COLO668 (cell line): ENCODE results near the gene POU2AF1.
"Not testable (repeated sequence)": the region's sequence is repeated elsewhere in the genome, so short reads cannot be mapped to it uniquely, and the experiment has no call there.

Source experiments
- DNase-seq: peaks from one replicate; lab custom pipeline; 2025; ENCODE audit not compliant: unreplicated experiment; lab: John Stamatoyannopoulos, UW

POU2AF1 gene

DNA sequence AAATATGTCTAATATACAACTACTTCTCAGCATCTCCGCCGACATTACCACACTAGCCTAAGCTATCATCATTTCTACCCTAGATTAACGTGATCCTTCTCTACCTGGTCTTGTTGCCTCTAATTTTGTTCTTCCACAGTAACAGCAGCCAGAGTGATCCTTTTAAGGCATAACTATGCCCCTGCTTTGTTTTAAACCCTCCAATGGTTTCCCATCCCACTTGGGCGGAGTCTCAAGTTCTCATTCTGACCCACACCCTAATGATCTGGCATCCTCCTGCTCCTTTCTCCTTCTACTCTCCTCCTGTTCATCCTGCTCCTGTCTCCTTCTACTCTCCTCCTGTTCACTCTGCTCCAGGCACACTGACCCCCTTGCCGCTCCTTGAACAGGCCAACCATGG, 31.9 kb upstream of the POU2AF1 start:
- no peak for DNase-seq

DNA sequence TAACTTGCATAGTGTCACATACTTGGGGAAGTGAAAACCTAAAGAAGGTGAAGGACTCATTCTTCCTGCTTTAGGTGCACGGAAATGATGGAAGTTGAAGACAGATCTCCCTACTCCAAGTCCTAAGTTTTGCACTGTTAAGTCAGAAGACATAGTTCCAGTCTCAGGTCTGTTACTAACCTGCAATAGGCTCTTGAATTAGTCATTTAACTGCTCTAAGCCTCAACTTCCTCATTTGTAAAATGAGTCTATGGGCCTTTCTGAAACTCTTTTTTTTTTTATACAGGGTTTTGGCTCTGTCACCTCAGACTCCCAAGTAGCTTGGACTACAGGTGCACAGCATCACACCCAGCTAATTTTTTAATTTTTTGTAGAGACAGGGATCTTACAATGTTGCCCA, 30.8 kb upstream of the POU2AF1 start:
- no peak for DNase-seq

DNA sequence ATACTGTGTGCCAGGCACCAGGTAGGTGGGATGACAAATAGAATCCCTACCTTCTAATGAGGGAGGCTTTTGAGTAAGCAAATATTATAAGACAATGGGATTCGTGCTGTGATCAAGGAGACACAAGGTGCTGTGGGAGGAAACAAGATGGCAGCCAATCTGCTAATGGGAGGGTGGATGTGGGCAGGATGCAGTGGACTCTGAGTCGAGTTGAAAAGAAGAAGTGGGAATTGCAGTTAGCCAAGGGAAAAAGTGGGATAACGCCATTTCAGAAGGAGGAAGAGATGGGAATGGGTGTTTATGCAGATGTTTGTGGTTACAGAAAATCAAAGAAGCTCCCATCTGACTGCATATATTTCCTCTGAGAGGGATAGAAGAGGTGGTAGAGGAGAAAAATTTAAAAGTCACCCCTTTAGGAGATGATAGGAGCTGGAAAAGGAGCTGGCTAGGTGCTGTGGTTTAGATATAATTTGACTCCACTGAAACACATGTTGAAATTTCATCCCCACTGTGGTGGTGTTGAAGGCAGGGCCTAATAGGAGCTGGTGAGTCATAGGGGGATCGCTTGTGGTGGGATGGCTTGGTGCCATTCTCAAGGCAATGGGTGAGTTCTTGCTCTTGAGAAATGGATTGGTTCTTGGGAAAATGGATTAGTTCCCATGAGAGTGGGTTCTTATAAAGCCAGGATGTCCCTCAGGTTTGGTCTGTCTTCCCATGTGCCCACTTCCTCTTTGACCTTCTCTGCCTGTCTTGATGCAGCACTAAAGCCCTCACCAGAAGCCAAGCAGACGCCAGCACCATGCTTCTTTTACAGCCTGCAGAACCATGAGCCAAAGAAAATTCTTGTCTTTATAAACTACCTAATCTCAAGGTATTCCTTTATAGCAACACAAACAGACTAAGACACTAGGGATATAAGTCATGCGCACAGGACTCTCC, 30.0 kb upstream of the POU2AF1 start:
- DNase-seq = no peak

DNA sequence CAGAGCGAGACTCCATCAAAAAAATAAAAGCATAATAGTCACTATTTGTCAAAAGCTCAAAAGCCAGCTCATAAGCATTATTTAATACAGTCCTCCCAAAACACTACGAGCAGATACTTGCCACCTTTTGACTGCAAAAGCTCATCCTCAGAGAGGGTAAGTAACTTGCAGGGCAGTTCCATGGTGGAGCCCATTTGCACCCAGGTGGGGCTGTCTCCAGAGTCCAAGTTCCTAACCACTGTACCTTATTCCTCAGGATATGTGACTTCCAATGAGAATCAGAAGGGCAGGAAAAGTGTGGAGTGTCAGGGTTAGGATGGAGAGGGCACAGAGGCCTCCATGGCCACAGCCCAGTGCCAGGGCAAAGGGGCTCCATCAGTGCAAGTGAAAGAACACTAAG, 28.6 kb upstream of the POU2AF1 start:
- DNase-seq = no peak

DNA sequence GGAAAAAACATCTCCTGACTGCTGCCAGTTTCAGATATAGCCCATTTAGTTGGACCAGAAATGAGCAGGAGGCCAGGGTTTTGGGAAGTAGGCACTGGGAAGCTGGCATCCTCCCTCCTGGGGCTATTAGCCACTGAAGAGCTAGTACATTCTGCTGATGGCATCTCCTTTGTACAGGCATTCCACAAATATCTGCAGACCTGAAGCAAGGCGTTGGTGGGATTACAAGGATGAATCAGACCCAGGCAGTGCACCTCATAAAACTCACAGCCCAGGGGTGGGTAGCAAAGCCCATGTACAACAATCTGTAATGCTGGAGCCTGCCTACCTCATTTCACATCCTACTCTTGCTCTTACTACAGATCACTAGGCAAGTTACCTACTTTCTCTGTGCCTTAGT, 27.5 kb upstream of the POU2AF1 start:
- DNase-seq = no peak

DNA sequence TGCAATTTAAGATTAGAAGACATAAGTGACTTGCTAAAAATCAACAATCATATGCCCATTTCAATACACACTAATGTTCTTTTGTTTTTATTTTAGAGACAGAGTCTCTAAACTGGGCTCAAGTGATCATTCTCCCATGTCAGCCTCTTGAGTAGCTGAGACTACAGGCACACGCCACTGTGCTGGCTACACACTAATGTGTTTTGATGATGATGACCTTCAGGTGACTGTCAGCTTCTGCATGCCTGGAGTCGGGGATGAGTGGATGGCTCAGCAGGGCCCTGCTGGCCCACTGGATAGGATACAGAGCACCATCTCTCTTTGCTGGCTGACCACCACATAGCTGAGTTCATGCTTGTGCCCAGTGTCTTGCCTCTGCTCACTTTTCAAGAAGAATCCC, 27.0 kb upstream of the POU2AF1 start:
- no peak for DNase-seq

DNA sequence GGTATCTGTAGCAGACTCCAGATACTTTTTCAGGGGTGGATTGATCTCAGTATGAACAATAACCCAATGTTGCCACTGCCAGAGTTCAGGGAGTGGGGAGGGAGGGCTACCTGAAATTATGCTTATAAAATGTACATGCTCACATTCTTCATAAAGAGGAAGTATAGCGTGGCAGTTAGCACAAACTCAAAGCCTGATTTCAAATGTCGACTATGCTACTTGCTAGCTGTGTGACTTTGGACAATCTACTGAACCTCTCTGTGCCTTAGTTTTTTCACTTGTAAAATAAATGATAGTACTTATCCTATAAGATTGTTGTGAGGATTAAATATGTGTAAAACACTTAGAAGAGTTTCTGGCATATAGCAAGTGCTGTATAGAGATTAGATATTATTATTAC, 26.5 kb upstream of the POU2AF1 start:
- no peak for DNase-seq

DNA sequence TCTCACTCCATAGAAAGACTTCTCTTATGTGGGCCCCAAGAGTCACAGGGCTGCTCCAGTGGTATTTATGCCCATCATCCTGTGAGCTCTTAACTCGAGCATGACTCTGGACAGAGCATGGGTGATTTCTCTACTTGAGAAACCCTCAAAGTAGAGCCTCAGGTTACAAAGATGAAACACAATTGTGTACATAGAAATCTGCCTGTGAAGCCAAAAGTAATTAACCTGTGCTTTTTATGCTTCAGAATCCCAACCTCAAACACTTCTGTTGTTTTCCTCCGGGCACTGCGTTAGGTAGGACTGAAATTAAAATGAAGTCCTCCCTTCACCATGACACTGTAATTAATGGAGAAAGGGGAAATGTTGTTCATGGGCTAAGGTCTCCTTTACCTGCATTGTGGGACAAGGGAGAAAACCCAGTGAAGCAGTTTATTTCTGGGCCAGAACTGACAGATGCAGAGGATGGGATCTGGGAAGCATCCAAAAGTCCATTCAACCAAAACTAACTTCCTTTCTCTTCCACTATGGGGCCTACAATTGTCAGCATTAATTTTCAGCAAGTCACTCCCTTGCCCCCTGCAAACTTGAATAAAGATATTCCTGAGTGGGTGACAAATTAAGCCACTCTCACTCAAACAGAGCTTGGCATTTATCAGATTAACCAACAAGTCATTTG, 24.1 kb upstream of the POU2AF1 start:
- no peak for DNase-seq

DNA sequence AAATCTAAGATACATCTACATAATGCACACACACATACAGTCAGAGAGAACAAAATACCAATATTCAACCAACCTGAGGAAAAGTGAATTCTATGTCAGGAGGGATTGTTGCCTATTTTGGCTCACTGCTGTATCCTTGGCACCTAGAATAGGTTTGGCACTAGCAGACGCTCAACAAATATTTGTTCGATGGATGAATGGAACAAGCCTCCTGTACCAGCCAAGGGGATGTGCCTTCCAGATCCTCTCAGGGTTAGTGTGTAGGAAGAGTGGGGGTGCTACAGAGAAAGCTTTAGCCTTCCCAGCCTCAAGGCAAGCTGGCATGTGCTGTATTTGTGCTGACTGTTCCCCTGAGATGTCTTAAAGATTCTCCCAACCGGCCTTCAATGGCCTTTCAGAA, 23.3 kb upstream of the POU2AF1 start:
- peak; percentile 16 for DNase-seq

DNA sequence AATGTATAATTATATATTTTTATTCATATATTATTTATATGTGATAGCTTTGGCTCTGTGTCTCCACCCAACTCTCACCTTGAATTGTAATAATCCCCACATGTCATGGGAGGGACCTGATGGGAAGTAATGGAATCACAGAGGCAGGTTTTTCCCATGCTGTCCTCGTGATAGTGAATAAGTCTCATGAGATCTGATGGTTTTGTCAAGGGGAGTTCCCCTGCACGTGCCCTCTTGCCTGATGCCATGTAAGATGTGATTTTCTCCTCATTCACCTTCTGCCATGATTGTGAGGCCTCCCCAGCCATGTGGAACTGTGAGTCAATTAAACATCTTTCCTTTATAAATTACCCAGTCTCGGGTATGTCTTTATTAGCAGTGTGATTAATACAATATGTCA, 22.9 kb upstream of the POU2AF1 start:
- DNase-seq = not testable (repeated sequence)

DNA sequence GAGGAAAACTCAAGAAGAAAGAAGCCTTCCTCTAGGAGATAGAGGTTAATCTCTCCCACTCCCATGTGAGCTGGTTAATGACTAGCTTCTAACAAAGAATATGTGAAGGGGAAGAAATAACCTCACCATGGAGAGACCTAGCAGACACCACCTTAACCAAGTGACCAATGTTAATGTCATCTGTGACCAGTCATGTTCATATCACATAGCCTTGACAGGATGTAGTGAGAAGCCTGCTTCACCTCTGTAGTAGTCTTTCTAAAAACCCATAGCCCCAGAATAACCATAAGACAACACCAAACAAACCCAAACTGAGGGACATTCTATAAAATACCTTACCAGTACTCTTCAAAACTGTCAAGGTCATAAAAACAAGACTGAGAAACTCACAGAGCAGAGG, 21.5 kb upstream of the POU2AF1 start:
- no peak for DNase-seq

DNA sequence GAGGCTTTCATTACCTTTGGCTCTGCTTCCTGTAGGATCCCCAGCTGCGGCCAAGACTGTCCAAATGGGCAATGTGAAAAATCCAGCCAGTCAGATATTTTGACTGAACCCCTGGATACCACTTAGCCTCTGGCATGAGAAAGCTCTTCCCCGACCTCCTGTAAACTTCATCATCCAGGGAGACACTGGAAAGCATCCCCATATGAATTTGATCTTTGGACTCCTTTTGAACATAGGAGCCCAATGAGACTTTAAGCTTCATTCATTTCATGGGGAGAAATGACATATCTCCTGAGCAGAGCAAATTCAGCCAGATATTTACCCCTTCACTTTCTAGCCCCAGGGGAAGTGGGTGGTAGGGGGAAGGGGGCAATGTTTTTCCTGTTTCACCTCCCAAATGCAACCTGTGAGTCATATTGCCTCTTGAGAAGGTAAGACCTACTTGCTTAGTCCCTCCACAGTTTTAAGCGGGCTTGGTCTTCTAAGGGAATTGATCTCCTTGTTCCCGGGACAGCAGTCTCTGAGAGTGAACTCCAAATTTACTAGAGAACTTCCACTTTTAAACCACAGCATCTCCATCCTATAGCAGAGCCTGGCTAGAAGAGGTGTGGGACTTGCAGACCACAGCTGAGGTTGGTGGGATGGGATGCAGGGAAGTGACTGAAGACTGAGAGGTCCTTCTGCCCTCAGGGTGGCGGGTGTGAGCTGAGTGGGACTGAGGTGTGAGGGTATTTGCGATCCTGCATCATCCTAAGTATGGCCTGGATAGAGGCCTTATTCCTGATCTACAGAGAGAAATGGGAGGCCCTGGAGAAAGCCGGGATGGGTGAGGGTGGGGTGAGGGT, 20.3 kb upstream of the POU2AF1 start:
- DNase-seq = no peak

DNA sequence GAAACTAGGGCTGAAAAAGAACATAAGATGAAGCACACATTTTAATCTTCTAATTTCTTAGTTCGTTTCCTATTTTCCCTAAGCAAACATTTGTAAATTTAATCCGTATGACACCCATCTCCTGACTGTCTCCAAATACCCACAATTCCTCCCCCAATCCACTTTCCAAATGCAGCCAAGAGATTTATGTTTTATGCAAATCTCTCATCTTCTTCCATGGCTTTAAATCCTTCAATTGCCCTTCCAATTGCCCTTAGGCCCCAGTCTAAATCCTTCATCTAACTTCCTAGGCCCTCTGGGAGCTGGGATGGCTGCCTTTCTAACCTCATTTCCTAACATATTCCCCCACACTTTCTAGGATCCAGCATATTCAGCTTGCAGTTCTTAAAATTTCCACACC, 18.0 kb upstream of the POU2AF1 start:
- no peak for DNase-seq

DNA sequence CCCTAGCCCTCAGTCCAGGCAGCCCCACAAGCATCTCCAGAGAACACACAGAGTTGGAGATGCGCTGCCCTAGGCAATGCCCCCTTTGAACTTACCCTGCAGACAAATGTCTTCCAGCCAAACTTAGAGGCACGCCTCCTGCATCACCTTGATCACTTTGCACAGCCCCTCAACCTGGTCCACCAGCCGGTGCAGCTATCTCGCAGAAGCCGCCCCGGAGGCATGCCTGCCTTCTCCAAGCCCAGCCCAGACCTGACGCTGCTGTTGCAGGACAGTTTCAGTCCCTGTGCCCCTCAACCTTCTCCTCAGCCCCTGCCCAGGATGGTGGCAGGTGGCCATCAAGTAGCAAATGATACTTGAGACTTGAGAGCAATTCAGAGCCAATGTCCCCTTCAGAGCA, 16.7 kb upstream of the POU2AF1 start:
- DNase-seq = no peak

DNA sequence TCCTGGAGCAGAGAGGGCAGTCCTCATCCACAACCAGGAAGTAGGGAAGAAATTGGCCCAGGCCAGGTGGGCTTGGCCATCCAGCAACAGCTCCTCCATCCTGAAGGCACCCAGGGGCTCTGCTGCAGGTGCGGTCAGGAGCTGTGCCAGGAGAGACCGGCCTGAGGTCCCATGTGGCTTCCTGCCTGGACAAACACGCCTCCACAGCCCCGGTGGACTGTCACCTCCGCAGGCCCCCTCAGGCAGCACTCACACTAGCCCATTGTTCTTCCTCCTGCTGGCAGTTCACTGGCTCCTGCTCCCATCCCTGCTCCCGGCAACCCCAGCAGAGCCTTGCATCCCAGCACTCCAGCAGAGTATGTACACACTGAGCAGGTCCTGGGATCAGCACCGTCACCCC, 16.0 kb upstream of the POU2AF1 start:
- DNase-seq = no peak

DNA sequence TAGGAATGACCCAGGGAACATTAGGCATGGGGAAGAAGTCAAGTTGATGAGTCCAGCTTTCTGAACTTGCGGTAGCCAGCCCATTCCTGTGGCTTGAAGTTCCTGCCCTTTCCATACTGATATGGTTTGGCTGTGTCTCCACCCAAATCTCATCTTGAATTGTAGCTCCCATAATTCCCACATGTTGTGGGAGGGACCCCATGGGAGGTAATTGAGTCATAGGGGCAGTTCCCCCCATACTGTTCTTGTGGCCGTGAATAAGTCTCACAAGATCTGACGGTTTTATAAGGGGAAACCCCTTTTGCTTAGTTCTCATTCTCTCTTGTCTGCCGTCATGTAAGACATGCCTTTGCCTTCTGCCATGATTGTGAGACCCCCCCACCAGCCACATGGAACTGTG, 15.1 kb upstream of the POU2AF1 start:
- not testable (repeated sequence) for DNase-seq

DNA sequence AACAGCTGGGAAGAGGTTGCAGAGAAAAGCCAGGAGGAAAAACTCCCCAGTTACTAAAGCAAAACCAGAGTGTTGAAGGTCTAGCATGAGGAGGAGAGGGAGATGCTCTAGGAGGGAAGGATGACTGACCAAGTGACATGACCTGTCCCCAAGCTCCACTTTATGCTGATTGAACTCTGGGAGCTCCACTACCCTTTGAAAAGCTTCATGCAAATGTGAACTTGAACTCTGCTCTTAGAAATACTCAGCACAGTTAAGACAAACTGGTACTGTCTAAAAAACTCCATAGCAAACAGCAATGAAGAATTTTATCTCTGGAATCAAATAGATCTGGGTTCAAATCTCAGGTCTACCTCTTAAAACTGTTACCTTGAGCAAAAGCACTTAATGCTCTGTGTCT, 14.5 kb upstream of the POU2AF1 start:
- DNase-seq = no peak

DNA sequence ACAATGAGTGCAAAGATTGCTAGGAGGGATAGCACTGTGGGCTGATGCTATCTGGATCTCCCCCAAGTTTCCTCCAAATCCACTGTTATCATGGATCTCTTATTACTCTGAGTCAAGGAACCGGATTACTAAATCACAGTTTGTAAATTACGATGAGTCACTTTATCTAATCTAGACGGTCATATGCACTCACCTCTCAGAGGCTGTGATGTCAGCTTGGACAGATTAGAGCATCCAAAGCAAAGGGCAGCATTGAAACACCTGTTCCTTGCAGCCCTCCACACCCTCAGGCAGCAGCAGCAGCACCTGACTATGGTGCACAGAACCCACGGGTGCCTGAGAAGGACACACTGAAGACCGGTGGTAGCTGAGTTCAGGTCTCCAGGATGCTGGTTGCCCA, 14.0 kb upstream of the POU2AF1 start:
- no peak for DNase-seq

DNA sequence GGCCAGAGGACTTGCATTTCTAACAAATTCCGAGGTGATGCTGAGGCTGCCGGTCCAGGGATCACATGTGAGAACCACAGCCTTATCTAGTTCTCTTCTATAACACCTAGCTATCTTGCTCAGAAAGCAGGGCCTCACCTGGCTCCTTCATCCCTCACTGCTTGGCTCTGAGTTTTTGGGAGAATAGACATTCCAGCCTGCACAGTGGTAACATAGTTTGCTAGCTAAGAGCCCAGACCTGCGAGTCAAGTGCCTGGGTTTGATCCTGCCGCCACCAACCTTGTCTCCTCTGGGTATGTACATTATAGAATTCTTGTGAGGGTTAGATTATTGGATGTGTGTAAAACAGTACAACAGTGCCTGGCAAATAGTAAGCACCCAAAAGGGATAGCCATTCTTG, 13.5 kb upstream of the POU2AF1 start:
- no peak for DNase-seq

DNA sequence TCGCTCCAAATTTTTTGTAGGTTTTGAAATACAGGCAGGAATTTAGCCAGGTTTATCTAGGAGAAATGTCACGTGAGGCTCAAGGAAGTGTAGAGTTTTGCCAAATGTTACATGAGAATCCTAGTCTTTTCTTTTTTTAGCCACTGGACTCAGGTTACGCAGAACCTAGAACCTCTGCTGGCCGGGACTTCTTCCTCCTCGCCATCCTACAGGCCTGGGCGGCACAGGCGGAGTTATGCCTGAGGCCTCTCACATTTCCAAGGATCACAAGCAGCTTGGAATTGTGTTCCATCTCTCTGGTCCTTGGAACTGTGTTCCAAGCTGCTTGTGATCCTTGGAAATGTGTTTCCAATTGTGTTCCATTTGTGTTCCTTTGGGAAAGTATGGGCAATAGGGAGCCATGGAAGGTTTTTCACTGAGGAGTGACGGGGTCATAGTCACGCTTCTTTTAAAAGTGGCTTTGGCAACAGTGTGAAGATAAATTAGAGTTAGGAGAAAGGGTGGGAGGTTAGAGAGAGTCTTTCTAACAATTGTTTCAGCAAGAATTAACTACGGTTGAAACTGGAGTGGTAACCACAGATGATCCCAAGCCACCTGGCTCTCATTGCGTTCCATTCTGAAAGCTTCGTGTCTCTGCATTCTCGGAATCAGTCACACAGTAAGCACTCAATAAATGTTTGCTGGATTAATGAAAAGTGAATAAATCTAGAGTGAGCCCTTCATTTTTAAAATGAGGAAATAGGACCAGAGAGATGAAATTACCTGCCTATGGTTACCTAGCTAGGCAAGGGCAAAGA, 12.5 kb upstream of the POU2AF1 start:
- DNase-seq = no peak

DNA sequence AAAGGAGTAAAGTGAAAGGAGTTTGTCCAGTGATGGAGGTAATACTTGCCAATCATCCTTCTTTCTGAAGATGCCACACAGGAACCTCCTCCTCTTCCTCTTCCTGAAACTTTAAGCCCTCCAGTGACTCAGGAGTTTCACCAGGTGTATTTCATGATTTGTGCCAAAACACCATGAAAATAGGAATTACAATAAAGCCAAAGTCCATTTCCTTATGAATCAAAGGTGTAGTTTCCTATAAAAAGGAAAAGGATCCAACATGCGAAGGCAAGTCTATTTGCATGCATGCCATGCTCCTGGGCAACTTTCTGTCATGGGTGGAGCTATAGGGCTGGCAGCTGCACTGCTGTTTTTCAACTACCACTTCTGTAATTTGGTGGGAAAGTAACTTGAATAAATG, 9.8 kb upstream of the POU2AF1 start:
- DNase-seq = no peak
